GM12878 (cell line): Measurements from ENCODE around the gene AGAP1. TPM values are rescaled to one million over a fixed set of nuclear protein-coding genes. Genes with fewer than 3 reads are reported as not detected.

Source experiments
- ATAC-seq: fragments of 200-7000 bp; cut with Tn5 transposase; 3 replicates; pipeline ENCODE4 v1.9.1; 2020; ENCODE audit warnings: mild to moderate bottlenecking, moderate library complexity
- BruUV-seq: library from RNA; stranded (reverse); fragments of 400-500 nt; replicated peaks from 2 replicates; lab custom pipeline; 2021; lab: Mats Ljungman, UMichigan
- CTCF ChIA-PET: fragments of 300-600 bp; sonication (Branson Sonifier 250); formaldehyde crosslinking; extraction: SDS; loops from one replicate; lab custom pipeline; 2021; ENCODE audit warnings: inconsistent platforms; lab: Yijun Ruan, JAX
- POLR2A ChIA-PET: fragments of 350-600 bp; formaldehyde crosslinking; extraction: SDS; loops from one replicate; lab custom pipeline; 2021; ENCODE audit warnings: inconsistent platforms; lab: Charles Lee
- RAD21 ChIA-PET: fragments of 300-600 bp; sonication (Branson Sonifier 250); formaldehyde crosslinking; loops from one replicate; lab custom pipeline; 2023; ENCODE audit warnings: antibody characterized with exemption; ENCODE audit not compliant: unreplicated experiment; lab: Charles Lee
- SMC1A ChIA-PET: fragments of 300-600 bp; sonication (Branson Sonifier 250); formaldehyde crosslinking; loops from one replicate; lab custom pipeline; 2023; ENCODE audit not compliant: unreplicated experiment, uncharacterized antibody; lab: Charles Lee
- DNase-seq: peaks from one replicate; pipeline ENCODE4 v3.0.0-alpha.2; 2011; ENCODE audit warnings: low read depth, low spot score
- FAIRE-seq: peaks from 3 replicates; lab custom pipeline; 2011; peaks lifted over from hg19 to GRCh38; lab: Jason Lieb, UNC
- H2AFZ ChIP-seq: 2 replicates; pipeline ENCODE4 v1.6.0; 2011; ENCODE audit warnings: low read depth, low read length, control low read depth; ENCODE audit not compliant: control insufficient read depth
- H3K27ac ChIP-seq: 2 replicates; pipeline ENCODE4 v1.5.1; 2011; ENCODE audit warnings: control low read depth; ENCODE audit not compliant: control insufficient read depth, insufficient read depth
- H3K27me3 ChIP-seq, 2 experiments: replicated peaks in 1 of 2; 2 replicates each; pipeline versions ENCODE4 v1.6.0 to v1.6.1; 2011; ENCODE audit warnings: low read length in 1 of 2; ENCODE audit not compliant: control insufficient read depth in 2 of 2, insufficient read depth in 2 of 2
- H3K36me3 ChIP-seq, 2 experiments: 2 replicates each; pipeline ENCODE4 v1.5.1; 2011; ENCODE audit warnings: low read length in 1 of 2; ENCODE audit not compliant: control insufficient read depth in 2 of 2, insufficient read depth in 2 of 2
- H3K4me1 ChIP-seq: 2 replicates; pipeline ENCODE4 v1.6.1; 2011; ENCODE audit warnings: mild to moderate bottlenecking, low read length, moderate library complexity, mixed read lengths; ENCODE audit not compliant: control insufficient read depth, insufficient read depth
- H3K4me2 ChIP-seq: 2 replicates; pipeline ENCODE4 v1.6.0; 2011; ENCODE audit warnings: control low read depth; ENCODE audit not compliant: control insufficient read depth, insufficient read depth
- H3K4me3 ChIP-seq: fragments of 200-600 bp; sonication (generic); 2 replicates; pipeline ENCODE4 v1.5.1; 2016
- H3K79me2 ChIP-seq: 2 replicates; pipeline ENCODE4 v1.6.0; 2011; ENCODE audit warnings: low read length; ENCODE audit not compliant: control insufficient read depth, insufficient read depth
- H3K9ac ChIP-seq: 2 replicates; pipeline ENCODE4 v1.8.0; 2011; ENCODE audit warnings: low read length, control low read depth, mixed read lengths; ENCODE audit not compliant: control insufficient read depth, insufficient read depth
- H3K9me3 ChIP-seq: replicated peaks from 3 replicates; pipeline ENCODE4 v1.5.1; 2011; ENCODE audit warnings: mild to moderate bottlenecking, low read length; ENCODE audit not compliant: control insufficient read depth, insufficient read depth
- H4K20me1 ChIP-seq: 2 replicates; pipeline ENCODE4 v1.6.0; 2011; ENCODE audit not compliant: control insufficient read depth, insufficient read depth
- CUX1 ChIP-seq: IDR thresholded peaks from 2 replicates; pipeline ENCODE4 v1.6.1; 2012; ENCODE audit warnings: improper control_type of control experiment, low read depth, low read length; ENCODE audit not compliant: insufficient replicate concordance
- EZH2 ChIP-seq: IDR thresholded peaks from 2 replicates; pipeline ENCODE4 v1.6.1; 2012; ENCODE audit warnings: low read depth, mild to moderate bottlenecking, control low read depth, inconsistent platforms, low read length, borderline replicate concordance; ENCODE audit not compliant: control insufficient read depth
- HDAC2 ChIP-seq: fragments of 200-600 bp; sonication (generic); IDR thresholded peaks from 2 replicates; pipeline ENCODE4 v1.6.1; 2017
- IKZF2 ChIP-seq, 2 experiments: fragments of 450-650 bp; IDR thresholded peaks; 2 replicates each; pipeline ENCODE4 v1.6.1; 2017; ENCODE audit warnings: mild to moderate bottlenecking in 2 of 2, moderate library complexity in 2 of 2
- SPI1 ChIP-seq: IDR thresholded peaks from 2 replicates; pipeline ENCODE4 v1.6.1; 2011; ENCODE audit warnings: low read depth, mild to moderate bottlenecking, low read length, moderate library complexity, borderline replicate concordance; ENCODE audit not compliant: insufficient read depth
- TAF1 ChIP-seq: IDR thresholded peaks from 2 replicates; pipeline ENCODE4 v1.6.1; 2011; ENCODE audit warnings: mild to moderate bottlenecking, low read depth, low read length, borderline replicate concordance
- ZBTB11 ChIP-seq: fragments of 450-650 bp; formaldehyde crosslinking; IDR thresholded peaks from 2 replicates; pipeline ENCODE4 v1.5.0; 2022; ENCODE audit warnings: mild to moderate bottlenecking, missing genetic modification characterization
- WGBS: methylation state at CpG from one replicate; pipeline ENCODE4 v1.1.6; 2016; ENCODE audit warnings: low lambda C conversion rate; ENCODE audit not compliant: insufficient replicate concordance, insufficient coverage; ENCODE audit errors: missing lambda C conversion rate; 5-methylcytosine and 5-hydroxymethylcytosine counted together
- in situ Hi-C: fragments of 300-500 bp; cut with MboI; formaldehyde crosslinking; loops from 9 replicates; pipeline ENCODE4 v1.14.3; 2018; ENCODE audit warnings: mixed read lengths
- intact Hi-C: fragments of 100-400 bp; cut with micrococcal nuclease; formaldehyde crosslinking; loops from one replicate; pipeline ENCODE4 v1.14.2; 2022; ENCODE audit not compliant: unreplicated experiment
- polyA plus RNA-seq, 11 experiments: library from polyadenylated mRNA; depleted of rRNA in 4 of 11; unstranded in 6 of 11; stranded (reverse) in 5 of 11; fragments of >200 nt; fragmentation: Nextera tagmentation in 4 of 11; fragmentation: Illumina TruSeq in 1 of 11; extraction: Ambion mirVana in 4 of 11; extraction: Trizol in 1 of 11; gene quantifications; 1 replicate in 1 of 11; 2 replicates in 10 of 11; pipeline versions ENCODE4 v1.2.1 to v1.2.3, GENCODE V29; 2011 to 2016; ENCODE audit warnings: inconsistent platforms in 2 of 11, missing spikeins in 2 of 11, low read depth in 1 of 11
- total RNA-seq, 4 experiments: library from RNA; depleted of rRNA in 3 of 4; stranded (reverse); fragments of >200 nt in 3 of 4; fragmentation: Illumina TruSeq in 1 of 4; extraction: Trizol in 1 of 4; gene quantifications; 2 replicates each; pipeline versions ENCODE4 v1.2.1 to v1.2.3, GENCODE V29; 2013 to 2021

Gene AGAP1
- total and polyA plus RNA-seq, 10 of the 15 experiments (the other 5 are each of a cell fraction or from before 2014, with no cell fraction given): 0.05 to 0.15 (median 0.06) TPM; not detected in 7

- in situ Hi-C loops: no loop called here
- no peak for DNase-seq
Measured at GRCh38 chr2:235605312-235606003, 111.6 kb downstream of the AGAP1 start.

More at GRCh38 chr2:235605312-235606003, 111.6 kb downstream of the AGAP1 start:
- no peaks in the 10 kb centered on the region for H3K27me3 ChIP-seq
- intact Hi-C loops: no loop called here
- no peak for ATAC-seq
- H3K9ac ChIP-seq: no peak overlapping the region
- RAD21 ChIA-PET: no interaction called here
- H3K4me3 ChIP-seq: no peak overlapping the region
- H3K79me2 ChIP-seq: no peaks in the 10 kb centered on the region
- H3K4me1 ChIP-seq: no peaks in the 10 kb centered on the region
- FAIRE-seq: no peak
- WGBS: 37% methylated on average over 22 of the region's 22 CpGs
- no TSS peak for BruUV-seq
- CTCF ChIA-PET: no interaction called here
- H4K20me1 ChIP-seq: no peaks in the 10 kb centered on the region
- no peaks in the 10 kb centered on the region for H3K36me3 ChIP-seq
- no peak for TF ChIP-seq ZBTB11 (CRISPR knock-in tag)
- no peak for TF ChIP-seq HDAC2
- TF ChIP-seq EZH2: no peak
- no peak for TF ChIP-seq SPI1
- TF ChIP-seq CUX1: no peak
- no peak for TF ChIP-seq TAF1
- TF ChIP-seq IKZF2 (IDR thresholded peaks at IDR 0.05): no peak
- H3K27ac ChIP-seq: no peak overlapping the region
- SMC1A ChIA-PET: no interaction called here
- POLR2A ChIA-PET: no interaction called here
- H3K4me2 ChIP-seq: no peak overlapping the region
- no peaks in the 10 kb centered on the region; the same call in 2 of the 3 replicates for H3K9me3 ChIP-seq
- H2AFZ ChIP-seq: no peak overlapping the region
